Measurements from ENCODE around the gene MICAL3. TPM values are rescaled to one million over a fixed set of nuclear protein-coding genes. Genes with fewer than 3 reads are reported as not detected.
A peak's percentile ranks its signal among the peaks of the same experiment; 100 is the strongest.

MICAL3 gene
- total and polyA plus RNA-seq, 9 of the 15 experiments (the other 6 are each of a cell fraction or from before 2014, with no cell fraction given): 0.53 to 32.1 (median 12.3) TPM

DNA sequence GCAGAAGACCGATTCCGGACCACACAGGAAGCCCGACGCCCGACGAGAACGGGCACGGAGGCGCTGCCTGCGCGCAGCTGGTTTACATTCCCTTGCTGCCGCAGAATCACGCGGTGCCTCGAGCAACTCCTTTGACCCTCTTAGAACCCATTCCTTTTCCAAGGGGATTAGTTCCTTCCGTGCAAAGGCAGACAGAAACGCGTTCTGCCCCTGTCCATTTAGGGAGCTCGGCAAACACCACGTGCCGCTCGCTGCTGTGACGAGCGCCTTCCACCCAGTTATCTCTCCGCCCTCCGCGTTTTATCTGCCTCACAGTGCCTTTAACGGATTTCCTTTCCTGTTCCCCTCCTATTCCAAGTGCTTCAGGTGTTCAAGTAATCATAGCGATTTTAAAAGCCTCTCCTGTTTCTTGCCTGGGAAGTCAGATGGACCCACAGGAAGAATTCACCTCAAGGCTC, 24.1 kb upstream of the MICAL3 start (continued):
- TF ChIP-seq CBFB (CRISPR knock-in tag; IDR thresholded peaks at IDR 0.05) (no peak), MYC (IDR thresholded peaks at IDR 0.05; ENCODE audit: low read depth, low read length) (peak; percentile 63; the same call in 1 of the 2 replicates), MYC (CRISPR knock-in tag; IDR thresholded peaks at IDR 0.05; ENCODE audit: borderline replicate concordance, low read depth) (no peak), ZBTB7A (IDR thresholded peaks at IDR 0.05; ENCODE audit: borderline replicate concordance, control insufficient read depth, low read depth, low read length) (no peak), MEIS2 (IDR thresholded peaks at IDR 0.05; ENCODE audit: partially characterized antibody) (no peak), ZNF197 (CRISPR knock-in tag; IDR thresholded peaks at IDR 0.05; ENCODE audit: low read depth) (no peak), GTF2F1 (IDR thresholded peaks at IDR 0.05; ENCODE audit: low read depth, low read length) (no peak), KAT8 (IDR thresholded peaks at IDR 0.05; ENCODE audit: low read depth) (no peak), SMARCE1 (IDR thresholded peaks at IDR 0.05) (no peak), HOXB6 (CRISPR knock-in tag; IDR thresholded peaks at IDR 0.05; ENCODE audit: borderline replicate concordance) (no peak), CXXC5 (CRISPR knock-in tag; IDR thresholded peaks at IDR 0.05) (peak; percentile 42; the same call in 1 of the 2 replicates), GATAD2A (IDR thresholded peaks at IDR 0.05) (no peak), ZNF212 (CRISPR knock-in tag; IDR thresholded peaks at IDR 0.05) (no peak), RFX1 (IDR thresholded peaks at IDR 0.05) (no peak), DIDO1 (tag; IDR thresholded peaks at IDR 0.05; ENCODE audit: low read depth) (no peak), ZNF253 (CRISPR knock-in tag; conservative IDR thresholded peaks at IDR 0.05) (no peak)
- TF ChIP-seq, protein P1, sequence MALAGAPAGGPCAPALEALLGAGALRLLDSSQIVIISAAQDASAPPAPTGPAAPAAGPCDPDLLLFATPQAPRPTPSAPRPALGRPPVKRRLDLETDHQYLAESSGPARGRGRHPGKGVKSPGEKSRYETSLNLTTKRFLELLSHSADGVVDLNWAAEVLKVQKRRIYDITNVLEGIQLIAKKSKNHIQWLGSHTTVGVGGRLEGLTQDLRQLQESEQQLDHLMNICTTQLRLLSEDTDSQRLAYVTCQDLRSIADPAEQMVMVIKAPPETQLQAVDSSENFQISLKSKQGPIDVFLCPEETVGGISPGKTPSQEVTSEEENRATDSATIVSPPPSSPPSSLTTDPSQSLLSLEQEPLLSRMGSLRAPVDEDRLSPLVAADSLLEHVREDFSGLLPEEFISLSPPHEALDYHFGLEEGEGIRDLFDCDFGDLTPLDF (CRISPR knock-in tag; IDR thresholded peaks at IDR 0.05): no peak
- TF ChIP-seq, protein P2, sequence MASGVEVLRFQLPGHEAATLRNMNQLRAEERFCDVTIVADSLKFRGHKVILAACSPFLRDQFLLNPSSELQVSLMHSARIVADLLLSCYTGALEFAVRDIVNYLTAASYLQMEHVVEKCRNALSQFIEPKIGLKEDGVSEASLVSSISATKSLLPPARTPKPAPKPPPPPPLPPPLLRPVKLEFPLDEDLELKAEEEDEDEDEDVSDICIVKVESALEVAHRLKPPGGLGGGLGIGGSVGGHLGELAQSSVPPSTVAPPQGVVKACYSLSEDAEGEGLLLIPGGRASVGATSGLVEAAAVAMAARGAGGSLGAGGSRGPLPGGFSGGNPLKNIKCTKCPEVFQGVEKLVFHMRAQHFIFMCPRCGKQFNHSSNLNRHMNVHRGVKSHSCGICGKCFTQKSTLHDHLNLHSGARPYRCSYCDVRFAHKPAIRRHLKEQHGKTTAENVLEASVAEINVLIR (CRISPR knock-in tag; IDR thresholded peaks at IDR 0.05): peak; percentile 33; the same call in 1 of the 2 replicates
- TF ChIP-seq, protein P3, sequence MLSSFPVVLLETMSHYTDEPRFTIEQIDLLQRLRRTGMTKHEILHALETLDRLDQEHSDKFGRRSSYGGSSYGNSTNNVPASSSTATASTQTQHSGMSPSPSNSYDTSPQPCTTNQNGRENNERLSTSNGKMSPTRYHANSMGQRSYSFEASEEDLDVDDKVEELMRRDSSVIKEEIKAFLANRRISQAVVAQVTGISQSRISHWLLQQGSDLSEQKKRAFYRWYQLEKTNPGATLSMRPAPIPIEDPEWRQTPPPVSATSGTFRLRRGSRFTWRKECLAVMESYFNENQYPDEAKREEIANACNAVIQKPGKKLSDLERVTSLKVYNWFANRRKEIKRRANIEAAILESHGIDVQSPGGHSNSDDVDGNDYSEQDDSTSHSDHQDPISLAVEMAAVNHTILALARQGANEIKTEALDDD (IDR thresholded peaks at IDR 0.05): no peak
- TF ChIP-seq, protein P4, sequence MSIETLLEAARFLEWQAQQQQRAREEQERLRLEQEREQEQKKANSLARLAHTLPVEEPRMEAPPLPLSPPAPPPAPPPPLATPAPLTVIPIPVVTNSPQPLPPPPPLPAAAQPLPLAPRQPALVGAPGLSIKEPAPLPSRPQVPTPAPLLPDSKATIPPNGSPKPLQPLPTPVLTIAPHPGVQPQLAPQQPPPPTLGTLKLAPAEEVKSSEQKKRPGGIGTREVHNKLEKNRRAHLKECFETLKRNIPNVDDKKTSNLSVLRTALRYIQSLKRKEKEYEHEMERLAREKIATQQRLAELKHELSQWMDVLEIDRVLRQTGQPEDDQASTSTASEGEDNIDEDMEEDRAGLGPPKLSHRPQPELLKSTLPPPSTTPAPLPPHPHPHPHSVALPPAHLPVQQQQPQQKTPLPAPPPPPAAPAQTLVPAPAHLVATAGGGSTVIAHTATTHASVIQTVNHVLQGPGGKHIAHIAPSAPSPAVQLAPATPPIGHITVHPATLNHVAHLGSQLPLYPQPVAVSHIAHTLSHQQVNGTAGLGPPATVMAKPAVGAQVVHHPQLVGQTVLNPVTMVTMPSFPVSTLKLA (conservative IDR thresholded peaks at IDR 0.05): 0 out of 4 replicates have a peak, but pooled peaks of 1 of the 2 experiments have one; percentile 31
- TF ChIP-seq, protein P5, sequence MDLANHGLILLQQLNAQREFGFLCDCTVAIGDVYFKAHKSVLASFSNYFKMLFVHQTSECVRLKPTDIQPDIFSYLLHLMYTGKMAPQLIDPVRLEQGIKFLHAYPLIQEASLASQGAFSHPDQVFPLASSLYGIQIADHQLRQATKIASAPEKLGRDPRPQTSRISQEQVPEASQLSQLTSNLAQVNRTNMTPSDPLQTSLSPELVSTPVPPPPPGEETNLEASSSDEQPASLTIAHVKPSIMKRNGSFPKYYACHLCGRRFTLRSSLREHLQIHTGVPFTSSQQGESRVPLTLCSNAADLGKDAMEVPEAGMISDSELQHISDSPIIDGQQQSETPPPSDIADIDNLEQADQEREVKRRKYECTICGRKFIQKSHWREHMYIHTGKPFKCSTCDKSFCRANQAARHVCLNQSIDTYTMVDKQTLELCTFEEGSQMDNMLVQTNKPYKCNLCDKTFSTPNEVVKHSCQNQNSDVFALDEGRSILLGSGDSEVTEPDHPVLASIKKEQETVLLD (IDR thresholded peaks at IDR 0.05): no peak; the same call in 1 of the 2 replicates
- TF ChIP-seq, protein P6, sequence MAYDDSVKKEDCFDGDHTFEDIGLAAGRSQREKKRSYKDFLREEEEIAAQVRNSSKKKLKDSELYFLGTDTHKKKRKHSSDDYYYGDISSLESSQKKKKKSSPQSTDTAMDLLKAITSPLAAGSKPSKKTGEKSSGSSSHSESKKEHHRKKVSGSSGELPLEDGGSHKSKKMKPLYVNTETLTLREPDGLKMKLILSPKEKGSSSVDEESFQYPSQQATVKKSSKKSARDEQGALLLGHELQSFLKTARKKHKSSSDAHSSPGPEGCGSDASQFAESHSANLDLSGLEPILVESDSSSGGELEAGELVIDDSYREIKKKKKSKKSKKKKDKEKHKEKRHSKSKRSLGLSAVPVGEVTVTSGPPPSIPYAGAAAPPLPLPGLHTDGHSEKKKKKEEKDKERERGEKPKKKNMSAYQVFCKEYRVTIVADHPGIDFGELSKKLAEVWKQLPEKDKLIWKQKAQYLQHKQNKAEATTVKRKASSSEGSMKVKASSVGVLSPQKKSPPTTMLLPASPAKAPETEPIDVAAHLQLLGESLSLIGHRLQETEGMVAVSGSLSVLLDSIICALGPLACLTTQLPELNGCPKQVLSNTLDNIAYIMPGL (CRISPR knock-in tag; IDR thresholded peaks at IDR 0.05): no peak

Measured in K562 (cell line).